ENCODE measurements around the gene SENP6. TPM values are rescaled to one million over a fixed set of nuclear protein-coding genes. Genes with fewer than 3 reads are reported as not detected.

SENP6 gene
- total and polyA plus RNA-seq, 9 of the 15 experiments (the other 6 are each of a cell fraction or from before 2014, with no cell fraction given), result 11.1 to 79.4 (median 46.8) TPM

DNA sequence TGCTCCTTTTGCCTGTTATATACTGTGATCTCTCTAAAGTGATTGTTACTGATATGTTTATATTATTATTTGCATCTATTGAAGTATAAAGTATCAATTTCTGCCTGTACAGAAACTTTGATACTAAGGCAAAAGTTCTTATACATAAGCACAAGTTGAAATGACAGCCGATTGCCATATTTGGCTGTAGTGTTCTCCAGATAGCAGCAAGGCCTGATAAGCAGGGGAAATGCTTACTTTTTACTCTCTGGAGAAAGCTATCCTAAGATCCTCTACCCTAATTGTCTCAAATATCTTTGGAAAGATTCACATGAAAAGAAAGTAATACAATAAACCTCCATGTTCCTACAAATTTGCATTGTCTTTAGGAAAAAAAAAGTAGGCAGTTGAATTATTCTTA lies 31.4 kb downstream of the SENP6 start:
- H3K36me3 ChIP-seq (ENCODE audit: control insufficient read depth, insufficient read depth, low read length), result peaks cover 50% of the 10 kb centered on the region; the same call in 2 of the 3 replicates
- FAIRE-seq (peak; percentile 11), ATAC-seq (peak; percentile 56), DNase-seq (ENCODE audit: extremely low read depth in 1 of 4, low spot score in 3 of 4) (peak in 1 of 4 experiments; percentile 31)
- in situ Hi-C loops (cut with MboI) (no loop called here), intact Hi-C loops (cut with micrococcal nuclease) (no loop called here)
- BruUV-seq (replicated peaks), result no TSS peak
- H3K9me1 ChIP-seq (ENCODE audit: control insufficient read depth, insufficient read depth, low read length), result no peaks in the 10 kb centered on the region
- H3K27ac ChIP-seq (ENCODE audit: extremely low read depth, low read depth, low read length), result peak overlapping the region; percentile 11; the same call in 2 of the 3 replicates
- ChIA-PET CTCF (ENCODE audit: low intra/inter-chr PET ratio) (no interaction called here), POLR2A (interaction anchor here (0.7 to 1.4 kb wide), 6 partner anchors 9 to 23 kb away, joined by 3 to 5 read pairs (median 3); no protein-coding TSS in a partner anchor)
- peaks cover 3 to 21% of the 10 kb centered on the region in 2 experiments for H3K4me1 ChIP-seq (replicated peaks in 1 of 2; ENCODE audit: control insufficient read depth in 2 of 2, insufficient read depth in 2 of 2, low read length in 2 of 2)
- 5% methylated on average over 1 of the region's 1 CpG for WGBS (ENCODE audit: insufficient coverage, low coverage, missing lambda C conversion rate)
- no peaks in the 10 kb centered on the region for H4K20me1 ChIP-seq (replicated peaks; ENCODE audit: control insufficient read depth, insufficient read depth, low read length)
- H2AFZ ChIP-seq (ENCODE audit: low read depth, low read length), result no peak overlapping the region
- H3K9me3 ChIP-seq (replicated peaks; ENCODE audit: control insufficient read depth, insufficient read depth, low read depth, low read length), result no peaks in the 10 kb centered on the region
- no peak overlapping the region for H3K4me3 ChIP-seq
- H3K4me2 ChIP-seq (ENCODE audit: insufficient read depth, low read length), result no peak overlapping the region; the same call in 1 of the 2 replicates
- H3K79me2 ChIP-seq (ENCODE audit: control insufficient read depth, insufficient read depth, low read length), result peaks cover 43% of the 10 kb centered on the region
- peak overlapping the region in 1 of 2 experiments; percentile 33; a peak in 1 of 4 replicates for H3K9ac ChIP-seq (ENCODE audit: insufficient read depth in 1 of 2, low read depth in 2 of 2, low read length in 2 of 2)
- H3K27me3 ChIP-seq (ENCODE audit: control insufficient read depth in 2 of 2, insufficient read depth in 2 of 2, low read length in 2 of 2), result no peaks in the 10 kb centered on the region
- TF ChIP-seq SRSF1 (IDR thresholded peaks at IDR 0.05; ENCODE audit: low read depth, low read length) (no peak), POLR2H (tag; IDR thresholded peaks at IDR 0.05; ENCODE audit: low read depth) (0 out of 2 replicates have a peak, but pooled peaks have one; percentile 21), BACH1 (tag; IDR thresholded peaks at IDR 0.05) (0 out of 2 replicates have a peak, but pooled peaks have one; percentile 53), STAT5B (CRISPR knock-in tag; IDR thresholded peaks at IDR 0.05) (no peak), ZFP36 (IDR thresholded peaks at IDR 0.05; ENCODE audit: low read depth, low read length, partially characterized antibody) (peak; percentile 73), ARNT (IDR thresholded peaks at IDR 0.05) (0 out of 4 replicates have a peak, but pooled peaks of 1 of the 2 experiments have one; percentile 24), RBBP5 (IDR thresholded peaks at IDR 0.05; ENCODE audit: borderline replicate concordance, insufficient read depth, low read length, poor library complexity, severe bottlenecking) (no peak), ZNF507 (tag; conservative IDR thresholded peaks at IDR 0.05) (no peak)
- TF ChIP-seq, protein P1, sequence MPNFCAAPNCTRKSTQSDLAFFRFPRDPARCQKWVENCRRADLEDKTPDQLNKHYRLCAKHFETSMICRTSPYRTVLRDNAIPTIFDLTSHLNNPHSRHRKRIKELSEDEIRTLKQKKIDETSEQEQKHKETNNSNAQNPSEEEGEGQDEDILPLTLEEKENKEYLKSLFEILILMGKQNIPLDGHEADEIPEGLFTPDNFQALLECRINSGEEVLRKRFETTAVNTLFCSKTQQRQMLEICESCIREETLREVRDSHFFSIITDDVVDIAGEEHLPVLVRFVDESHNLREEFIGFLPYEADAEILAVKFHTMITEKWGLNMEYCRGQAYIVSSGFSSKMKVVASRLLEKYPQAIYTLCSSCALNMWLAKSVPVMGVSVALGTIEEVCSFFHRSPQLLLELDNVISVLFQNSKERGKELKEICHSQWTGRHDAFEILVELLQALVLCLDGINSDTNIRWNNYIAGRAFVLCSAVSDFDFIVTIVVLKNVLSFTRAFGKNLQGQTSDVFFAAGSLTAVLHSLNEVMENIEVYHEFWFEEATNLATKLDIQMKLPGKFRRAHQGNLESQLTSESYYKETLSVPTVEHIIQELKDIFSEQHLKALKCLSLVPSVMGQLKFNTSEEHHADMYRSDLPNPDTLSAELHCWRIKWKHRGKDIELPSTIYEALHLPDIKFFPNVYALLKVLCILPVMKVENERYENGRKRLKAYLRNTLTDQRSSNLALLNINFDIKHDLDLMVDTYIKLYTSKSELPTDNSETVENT (CRISPR knock-in tag; IDR thresholded peaks at IDR 0.05), result no peak
- TF ChIP-seq, protein P2, sequence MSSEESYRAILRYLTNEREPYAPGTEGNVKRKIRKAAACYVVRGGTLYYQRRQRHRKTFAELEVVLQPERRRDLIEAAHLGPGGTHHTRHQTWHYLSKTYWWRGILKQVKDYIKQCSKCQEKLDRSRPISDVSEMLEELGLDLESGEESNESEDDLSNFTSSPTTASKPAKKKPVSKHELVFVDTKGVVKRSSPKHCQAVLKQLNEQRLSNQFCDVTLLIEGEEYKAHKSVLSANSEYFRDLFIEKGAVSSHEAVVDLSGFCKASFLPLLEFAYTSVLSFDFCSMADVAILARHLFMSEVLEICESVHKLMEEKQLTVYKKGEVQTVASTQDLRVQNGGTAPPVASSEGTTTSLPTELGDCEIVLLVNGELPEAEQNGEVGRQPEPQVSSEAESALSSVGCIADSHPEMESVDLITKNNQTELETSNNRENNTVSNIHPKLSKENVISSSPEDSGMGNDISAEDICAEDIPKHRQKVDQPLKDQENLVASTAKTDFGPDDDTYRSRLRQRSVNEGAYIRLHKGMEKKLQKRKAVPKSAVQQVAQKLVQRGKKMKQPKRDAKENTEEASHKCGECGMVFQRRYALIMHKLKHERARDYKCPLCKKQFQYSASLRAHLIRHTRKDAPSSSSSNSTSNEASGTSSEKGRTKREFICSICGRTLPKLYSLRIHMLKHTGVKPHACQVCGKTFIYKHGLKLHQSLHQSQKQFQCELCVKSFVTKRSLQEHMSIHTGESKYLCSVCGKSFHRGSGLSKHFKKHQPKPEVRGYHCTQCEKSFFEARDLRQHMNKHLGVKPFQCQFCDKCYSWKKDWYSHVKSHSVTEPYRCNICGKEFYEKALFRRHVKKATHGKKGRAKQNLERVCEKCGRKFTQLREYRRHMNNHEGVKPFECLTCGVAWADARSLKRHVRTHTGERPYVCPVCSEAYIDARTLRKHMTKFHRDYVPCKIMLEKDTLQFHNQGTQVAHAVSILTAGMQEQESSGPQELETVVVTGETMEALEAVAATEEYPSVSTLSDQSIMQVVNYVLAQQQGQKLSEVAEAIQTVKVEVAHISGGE (CRISPR knock-in tag; IDR thresholded peaks at IDR 0.05), result 0 out of 6 replicates have a peak, but pooled peaks of 1 of the 3 experiments have one; percentile 39
- TF ChIP-seq, protein P3, sequence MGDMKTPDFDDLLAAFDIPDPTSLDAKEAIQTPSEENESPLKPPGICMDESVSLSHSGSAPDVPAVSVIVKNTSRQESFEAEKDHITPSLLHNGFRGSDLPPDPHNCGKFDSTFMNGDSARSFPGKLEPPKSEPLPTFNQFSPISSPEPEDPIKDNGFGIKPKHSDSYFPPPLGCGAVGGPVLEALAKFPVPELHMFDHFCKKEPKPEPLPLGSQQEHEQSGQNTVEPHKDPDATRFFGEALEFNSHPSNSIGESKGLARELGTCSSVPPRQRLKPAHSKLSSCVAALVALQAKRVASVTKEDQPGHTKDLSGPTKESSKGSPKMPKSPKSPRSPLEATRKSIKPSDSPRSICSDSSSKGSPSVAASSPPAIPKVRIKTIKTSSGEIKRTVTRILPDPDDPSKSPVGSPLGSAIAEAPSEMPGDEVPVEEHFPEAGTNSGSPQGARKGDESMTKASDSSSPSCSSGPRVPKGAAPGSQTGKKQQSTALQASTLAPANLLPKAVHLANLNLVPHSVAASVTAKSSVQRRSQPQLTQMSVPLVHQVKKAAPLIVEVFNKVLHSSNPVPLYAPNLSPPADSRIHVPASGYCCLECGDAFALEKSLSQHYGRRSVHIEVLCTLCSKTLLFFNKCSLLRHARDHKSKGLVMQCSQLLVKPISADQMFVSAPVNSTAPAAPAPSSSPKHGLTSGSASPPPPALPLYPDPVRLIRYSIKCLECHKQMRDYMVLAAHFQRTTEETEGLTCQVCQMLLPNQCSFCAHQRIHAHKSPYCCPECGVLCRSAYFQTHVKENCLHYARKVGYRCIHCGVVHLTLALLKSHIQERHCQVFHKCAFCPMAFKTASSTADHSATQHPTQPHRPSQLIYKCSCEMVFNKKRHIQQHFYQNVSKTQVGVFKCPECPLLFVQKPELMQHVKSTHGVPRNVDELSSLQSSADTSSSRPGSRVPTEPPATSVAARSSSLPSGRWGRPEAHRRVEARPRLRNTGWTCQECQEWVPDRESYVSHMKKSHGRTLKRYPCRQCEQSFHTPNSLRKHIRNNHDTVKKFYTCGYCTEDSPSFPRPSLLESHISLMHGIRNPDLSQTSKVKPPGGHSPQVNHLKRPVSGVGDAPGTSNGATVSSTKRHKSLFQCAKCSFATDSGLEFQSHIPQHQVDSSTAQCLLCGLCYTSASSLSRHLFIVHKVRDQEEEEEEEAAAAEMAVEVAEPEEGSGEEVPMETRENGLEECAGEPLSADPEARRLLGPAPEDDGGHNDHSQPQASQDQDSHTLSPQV (IDR thresholded peaks at IDR 0.05), result 0 out of 2 replicates have a peak, but pooled peaks have one; percentile 15

Data from K562 (cell line).